ENCODE data around the gene ZFR.
"Not testable (repeated sequence)": the region's sequence is repeated elsewhere in the genome, so short reads cannot be mapped to it uniquely, and the experiment has no call there.

ZFR gene

GRCh38 chr5:32450952-32451351, 6.4 kb upstream of the ZFR start:
- DNase-seq (ENCODE audit: low spot score): peak; percentile 9

GRCh38 chr5:32449262-32449661, 4.7 kb upstream of the ZFR start:
- DNase-seq (ENCODE audit: low spot score): no peak

GRCh38 chr5:32446630-32447029, 2.1 kb upstream of the ZFR start:
- DNase-seq (ENCODE audit: low spot score): no peak

GRCh38 chr5:32445831-32446614, 1.5 kb upstream of the ZFR start:
- DNase-seq (ENCODE audit: low spot score): no peak

- DNase-seq (ENCODE audit: low spot score): peak; percentile 11
Observed at GRCh38 chr5:32445287-32445758, 783 bp upstream of the ZFR start.

GRCh38 chr5:32443541-32444430, 754 bp downstream of the ZFR start:
- peak; percentile 60 for DNase-seq (ENCODE audit: low spot score)

- DNase-seq (ENCODE audit: low spot score): peak; percentile 75
Observed at GRCh38 chr5:32443145-32443540, 1.4 kb downstream of the ZFR start.

GRCh38 chr5:32439086-32439642, 5.4 kb downstream of the ZFR start:
- DNase-seq (ENCODE audit: low spot score): no peak

GRCh38 chr5:32436553-32437242, 7.8 kb downstream of the ZFR start:
- no peak for DNase-seq (ENCODE audit: low spot score)

GRCh38 chr5:32435383-32435782, 9.2 kb downstream of the ZFR start:
- DNase-seq (ENCODE audit: low spot score): no peak

- DNase-seq (ENCODE audit: low spot score): no peak
Observed at GRCh38 chr5:32434221-32434620, 10.3 kb downstream of the ZFR start.

GRCh38 chr5:32432633-32433032, 11.9 kb downstream of the ZFR start:
- no peak for DNase-seq (ENCODE audit: low spot score)

GRCh38 chr5:32430825-32431224, 13.7 kb downstream of the ZFR start:
- not testable (repeated sequence) for DNase-seq (ENCODE audit: low spot score)

GRCh38 chr5:32428426-32428825, 16.1 kb downstream of the ZFR start:
- DNase-seq (ENCODE audit: low spot score): no peak

GRCh38 chr5:32426440-32427151, 17.9 kb downstream of the ZFR start:
- DNase-seq (ENCODE audit: low spot score): no peak

- DNase-seq (ENCODE audit: low spot score): no peak
Observed at GRCh38 chr5:32422697-32423096, 21.8 kb downstream of the ZFR start.

- no peak for DNase-seq (ENCODE audit: low spot score)
Observed at GRCh38 chr5:32421075-32421474, 23.5 kb downstream of the ZFR start.

- no peak for DNase-seq (ENCODE audit: low spot score)
Observed at GRCh38 chr5:32420506-32420905, 24.0 kb downstream of the ZFR start.

GRCh38 chr5:32419791-32420190, 24.7 kb downstream of the ZFR start:
- DNase-seq (ENCODE audit: low spot score): no peak

GRCh38 chr5:32413466-32414263, 30.9 kb downstream of the ZFR start:
- DNase-seq (ENCODE audit: low spot score): no peak

GRCh38 chr5:32410630-32411029, 33.9 kb downstream of the ZFR start:
- DNase-seq (ENCODE audit: low spot score): no peak
